HG03469 (cell line): ENCODE data around the gene SORT1.
A peak's percentile ranks its signal among the peaks of the same experiment; 100 is the strongest.
"Not testable (repeated sequence)": the region's sequence is repeated elsewhere in the genome, so short reads cannot be mapped to it uniquely, and the experiment has no call there.

Experiments used
- ATAC-seq: cut with Tn5 transposase; IDR thresholded peaks from one replicate; pipeline ENCODE4 v1.9.1; 2021; ENCODE audit warnings: mild to moderate bottlenecking, moderate library complexity, moderate number of reproducible peaks; ENCODE audit not compliant: unreplicated experiment

Gene SORT1

GRCh38 chr1:109397581-109398342 is at the start of gene SORT1:
Gene SORT1, minus strand, starts transcription at chr1:109397918. Its CDS starts 26 bp downstream, at chr1:109397892.
- ATAC-seq = no peak

GRCh38 chr1:109445949-109446695 is 48.4 kb upstream of the SORT1 start:
- not testable (repeated sequence) for ATAC-seq

- no peak for ATAC-seq
These were observed 46.6 kb upstream of the SORT1 start for GRCh38 chr1:109444346-109444745.

GRCh38 chr1:109443476-109443875 is 45.8 kb upstream of the SORT1 start:
- ATAC-seq = no peak

DNA sequence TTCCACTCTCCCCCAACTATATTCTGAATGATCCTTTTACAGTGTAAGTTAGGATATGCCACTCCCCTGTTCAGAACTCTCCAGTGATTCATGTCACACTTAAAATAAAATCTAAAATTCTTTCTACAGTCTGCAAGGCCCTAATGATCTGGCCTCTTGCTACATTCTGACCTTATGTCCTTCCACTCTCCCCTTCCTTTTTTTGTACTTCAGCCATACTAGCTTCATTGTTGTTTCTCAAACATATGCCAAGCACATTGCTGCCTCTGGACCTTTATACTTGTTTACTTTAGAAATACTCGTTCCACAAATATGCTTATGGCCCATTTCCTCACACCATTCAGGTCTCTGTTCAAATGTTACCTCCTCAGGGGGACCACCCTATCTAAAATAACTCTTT is 43.4 kb upstream of the SORT1 start:
- ATAC-seq = no peak

DNA sequence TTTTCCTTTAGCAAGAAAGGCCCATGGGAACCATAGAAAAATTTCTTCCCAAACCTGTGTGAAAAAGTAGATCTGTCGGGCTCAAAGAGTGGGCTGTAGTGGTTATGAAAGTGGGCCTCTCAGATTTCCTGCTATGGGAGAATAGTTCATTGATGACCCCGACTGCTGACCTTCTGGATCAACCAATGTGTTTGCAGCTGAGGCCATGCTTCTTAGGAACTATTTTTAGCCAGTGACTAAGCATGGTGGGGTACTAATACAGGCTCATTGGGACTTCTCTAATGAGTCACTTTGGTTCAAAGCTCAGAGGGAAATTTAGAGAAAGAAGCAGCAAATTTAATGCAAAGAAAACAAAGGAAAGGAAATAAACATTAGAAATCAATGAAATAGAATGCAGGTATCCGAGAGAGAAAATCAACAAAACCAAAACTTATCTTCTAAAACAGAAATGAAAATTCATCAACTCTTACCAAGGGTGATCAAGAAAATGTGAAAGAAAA is 41.1 kb upstream of the SORT1 start:
- no peak for ATAC-seq

- ATAC-seq = no peak
These were observed 36.8 kb upstream of the SORT1 start for GRCh38 chr1:109434484-109434883.

GRCh38 chr1:109433322-109433721 is 35.6 kb upstream of the SORT1 start:
- ATAC-seq = no peak

DNA sequence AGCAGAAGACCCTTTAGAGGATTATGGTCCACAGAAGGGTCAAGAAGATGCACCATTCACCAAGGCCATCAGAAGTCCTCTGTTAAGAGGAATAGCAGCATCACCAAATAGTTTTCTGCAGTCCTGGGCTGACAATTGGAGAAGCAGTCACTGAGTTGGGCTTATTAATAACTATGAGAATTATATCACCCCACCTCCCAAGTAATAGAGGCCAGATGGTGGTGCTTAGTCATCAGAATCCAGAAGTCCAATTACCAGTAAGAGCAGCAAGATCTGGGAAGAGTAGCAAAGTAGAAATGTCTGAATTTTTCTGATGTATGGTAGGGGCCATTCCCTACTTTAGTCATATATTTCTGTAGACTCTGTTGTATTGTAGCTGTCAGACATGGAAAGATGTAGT is 34.6 kb upstream of the SORT1 start:
- ATAC-seq = no peak

GRCh38 chr1:109427171-109427467 is 29.4 kb upstream of the SORT1 start:
- ATAC-seq = no peak

GRCh38 chr1:109426281-109427170 is 28.8 kb upstream of the SORT1 start, which contains the start of gene PSMA5:
Gene PSMA5, minus strand, starts transcription at chr1:109426448. Its CDS starts 118 bp downstream, at chr1:109426330.
- ATAC-seq = peak; percentile 84

- peak; percentile 11 for ATAC-seq
These were observed 27.9 kb upstream of the SORT1 start for GRCh38 chr1:109425391-109426280.

GRCh38 chr1:109423498-109423897 is 25.8 kb upstream of the SORT1 start:
- ATAC-seq = no peak

GRCh38 chr1:109412551-109412950 is 14.8 kb upstream of the SORT1 start:
- no peak for ATAC-seq

DNA sequence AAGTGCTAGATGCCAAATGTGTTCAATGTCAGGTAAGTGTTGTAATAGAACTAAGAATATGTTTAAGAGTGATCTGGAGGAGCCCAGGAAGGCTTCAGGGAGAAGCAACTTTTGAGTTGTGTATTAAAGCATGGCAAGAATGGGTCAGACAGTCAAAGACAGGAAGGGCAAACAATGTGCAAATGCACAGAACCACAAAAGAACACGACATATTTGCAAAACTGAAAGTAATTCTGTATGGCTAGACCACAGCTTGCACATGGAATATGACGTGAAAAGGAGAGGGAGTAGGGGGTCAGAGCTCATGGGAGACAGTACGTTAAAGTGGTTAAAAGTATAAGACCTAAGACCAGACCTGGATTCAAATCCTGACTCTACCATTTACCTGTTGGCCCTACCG is 7.1 kb upstream of the SORT1 start:
- no peak for ATAC-seq

- ATAC-seq = no peak
These were observed 4.3 kb upstream of the SORT1 start for GRCh38 chr1:109402025-109402424.

DNA sequence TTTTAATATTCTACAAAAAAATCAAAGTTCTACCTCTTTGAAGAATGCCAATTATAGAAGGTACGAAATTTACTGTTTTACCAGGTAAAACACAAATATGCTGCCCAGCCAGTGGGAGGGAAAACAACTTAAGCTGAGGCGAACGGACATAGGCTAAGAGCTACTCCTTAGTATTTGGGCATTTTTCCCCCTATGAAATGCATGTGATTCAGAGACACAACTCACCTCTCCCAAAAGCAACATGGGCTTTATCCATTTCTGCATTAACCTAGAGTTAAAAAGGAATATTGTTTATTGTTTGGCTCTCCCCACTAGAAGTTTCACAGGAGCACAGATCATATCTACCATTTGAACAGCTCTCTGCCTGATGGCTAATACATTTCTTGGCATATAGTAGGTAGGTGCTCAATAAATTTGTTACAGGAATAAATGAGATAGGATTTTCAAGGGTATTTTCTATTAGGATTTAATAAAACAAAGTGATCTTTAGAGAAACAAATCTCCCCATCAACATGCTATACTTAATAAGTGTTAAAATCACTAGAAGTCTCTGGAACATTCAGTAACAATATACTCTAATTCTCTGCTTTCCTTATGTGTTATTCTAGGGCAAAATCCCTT is 2.4 kb upstream of the SORT1 start:
- ATAC-seq = no peak

DNA sequence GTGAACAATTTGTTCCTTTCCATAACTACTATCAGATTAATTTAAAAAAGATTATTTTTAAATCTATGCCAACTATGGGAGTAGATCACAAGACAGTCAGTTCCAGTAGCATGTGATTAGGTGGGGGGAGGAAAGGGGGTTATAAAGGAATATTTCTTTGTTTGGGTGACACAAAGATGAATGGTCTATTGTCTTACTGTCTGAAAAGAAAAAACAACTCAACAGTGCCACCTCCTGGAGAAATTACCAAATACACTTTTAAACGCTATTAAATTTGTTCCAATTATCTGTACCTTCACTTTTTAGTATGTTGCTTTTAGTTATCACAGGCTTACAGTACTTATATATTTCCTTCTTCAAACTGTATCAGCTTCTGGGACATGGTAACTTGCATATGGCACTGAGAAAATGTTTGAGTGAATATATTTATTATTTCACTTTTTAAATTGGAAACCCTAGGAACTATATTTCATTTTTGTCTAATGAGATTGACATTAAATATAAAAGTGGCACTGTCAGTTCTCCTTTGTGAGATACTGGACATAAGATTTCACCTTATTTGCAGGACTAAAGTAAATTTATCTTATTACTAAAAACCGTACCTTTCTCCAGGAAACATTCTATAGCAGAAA is 1.7 kb upstream of the SORT1 start:
- ATAC-seq = no peak
